ENCODE results near the gene CELSR1.

- TF ChIP-seq ZC3H10 (CRISPR knock-in tag; IDR thresholded peaks at IDR 0.05), result no peak
- TF ChIP-seq ZFP30 (CRISPR knock-in tag; IDR thresholded peaks at IDR 0.05), result no peak
- TF ChIP-seq PATZ1 (CRISPR knock-in tag; IDR thresholded peaks at IDR 0.05; ENCODE audit: borderline replicate concordance), result no peak
- TF ChIP-seq, protein P1, sequence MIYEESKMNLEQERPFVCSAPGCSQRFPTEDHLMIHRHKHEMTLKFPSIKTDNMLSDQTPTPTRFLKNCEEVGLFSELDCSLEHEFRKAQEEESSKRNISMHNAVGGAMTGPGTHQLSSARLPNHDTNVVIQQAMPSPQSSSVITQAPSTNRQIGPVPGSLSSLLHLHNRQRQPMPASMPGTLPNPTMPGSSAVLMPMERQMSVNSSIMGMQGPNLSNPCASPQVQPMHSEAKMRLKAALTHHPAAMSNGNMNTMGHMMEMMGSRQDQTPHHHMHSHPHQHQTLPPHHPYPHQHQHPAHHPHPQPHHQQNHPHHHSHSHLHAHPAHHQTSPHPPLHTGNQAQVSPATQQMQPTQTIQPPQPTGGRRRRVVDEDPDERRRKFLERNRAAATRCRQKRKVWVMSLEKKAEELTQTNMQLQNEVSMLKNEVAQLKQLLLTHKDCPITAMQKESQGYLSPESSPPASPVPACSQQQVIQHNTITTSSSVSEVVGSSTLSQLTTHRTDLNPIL (CRISPR knock-in tag; IDR thresholded peaks at IDR 0.05; ENCODE audit: low read depth), result no peak
- no peak for TF ChIP-seq PPARA (CRISPR knock-in tag; IDR thresholded peaks at IDR 0.05; ENCODE audit: borderline replicate concordance)
- no peak for TF ChIP-seq CSDC2 (CRISPR knock-in tag; IDR thresholded peaks at IDR 0.05)
- TF ChIP-seq RARB (CRISPR knock-in tag; IDR thresholded peaks at IDR 0.05), result no peak
- TF ChIP-seq TCF4 (CRISPR knock-in tag; IDR thresholded peaks at IDR 0.05; ENCODE audit: borderline replicate concordance), result no peak
These were observed 167.5 kb downstream of the CELSR1 start for GRCh38 chr22:46369716-46370583.
